22Rv1 (cell line): ENCODE data around the gene CYB561D2.

Source experiments
- H3K27ac ChIP-seq: fragments of 450-650 bp; 2 replicates; pipeline ENCODE4 v1.5.1; 2017
- CTCF ChIP-seq: fragments of 450-650 bp; IDR thresholded peaks from 2 replicates; pipeline ENCODE4 v1.5.1; 2017; ENCODE audit warnings: mild to moderate bottlenecking
- ZFX ChIP-seq: fragments of 450-650 bp; IDR thresholded peaks from 2 replicates; pipeline ENCODE4 v1.6.1; 2017; ENCODE audit warnings: antibody characterized with exemption, borderline replicate concordance

The CYB561D2 gene

GRCh38 chr3:50314816-50315215, 35.8 kb upstream of the CYB561D2 start:
- TF ChIP-seq CTCF (no peak), ZFX (no peak)
- 0 out of 2 replicates have a peak overlapping the region, but pooled peaks have one; percentile 13 for H3K27ac ChIP-seq

GRCh38 chr3:50316657-50317242, 33.9 kb upstream of the CYB561D2 start:
- no peak overlapping the region for H3K27ac ChIP-seq

GRCh38 chr3:50317300-50317699, 33.4 kb upstream of the CYB561D2 start:
- TF ChIP-seq ZFX = no peak
- no peak for TF ChIP-seq CTCF
- no peak overlapping the region for H3K27ac ChIP-seq

More at GRCh38 chr3:50316657-50317242, 33.9 kb upstream of the CYB561D2 start:
- TF ChIP-seq CTCF = no peak
- TF ChIP-seq ZFX = no peak

- TF ChIP-seq CTCF = no peak
- TF ChIP-seq ZFX = no peak
- H3K27ac ChIP-seq = no peak overlapping the region
Measured at GRCh38 chr3:50318163-50318562, 32.5 kb upstream of the CYB561D2 start.

- no peak overlapping the region for H3K27ac ChIP-seq
- no peak for TF ChIP-seq ZFX
- TF ChIP-seq CTCF = no peak
Measured at GRCh38 chr3:50318615-50319014, 32.0 kb upstream of the CYB561D2 start.

- TF ChIP-seq ZFX (no peak), CTCF (no peak)
- peak overlapping the region; percentile 85; the same call in 1 of the 2 replicates for H3K27ac ChIP-seq
Measured at GRCh38 chr3:50319181-50319893, 31.3 kb upstream of the CYB561D2 start.

- TF ChIP-seq ZFX = no peak
- TF ChIP-seq CTCF = no peak; the same call in 1 of the 2 replicates
- H3K27ac ChIP-seq = peak overlapping the region; percentile 85
Measured at GRCh38 chr3:50319894-50320625, 30.6 kb upstream of the CYB561D2 start.
